WTC11 (cell line): ENCODE results near the gene TPGS2. TPM values are rescaled to one million over a fixed set of nuclear protein-coding genes. Genes with fewer than 3 reads are reported as not detected.

ENCODE experiments used
- ATAC-seq: fragments of 200-7000 bp; cut with Tn5 transposase; 2 replicates; pipeline ENCODE4 v1.10.0; 2021; ENCODE audit warnings: mild to moderate bottlenecking, moderate library complexity
- CTCF ChIA-PET: fragments of 300-600 bp; sonication (Branson Sonifier 250); formaldehyde crosslinking; loops from one replicate; lab custom pipeline; 2021; ENCODE audit warnings: antibody characterized with exemption; lab: Charles Lee
- POLR2A ChIA-PET: fragments of 350-600 bp; sonication (Branson Sonifier 250); formaldehyde crosslinking; loops from one replicate; lab custom pipeline; 2021; ENCODE audit warnings: antibody characterized with exemption; lab: Charles Lee
- DNase-seq: peaks from one replicate; pipeline ENCODE4 v3.0.0; 2021; ENCODE audit warnings: low spot score
- H3K27ac Mint-ChIP-seq: 2 replicates; pipeline ENCODE4 v1.8.0; 2021; ENCODE audit warnings: mixed read lengths
- H3K27me3 Mint-ChIP-seq: 2 replicates; pipeline ENCODE4 v1.8.0; 2021; ENCODE audit warnings: low read depth, mild to moderate bottlenecking, moderate library complexity, mixed read lengths
- H3K36me3 Mint-ChIP-seq: 2 replicates; pipeline ENCODE4 v1.8.0; 2021; ENCODE audit warnings: mixed read lengths
- H3K4me1 Mint-ChIP-seq: 2 replicates; pipeline ENCODE4 v1.8.0; 2022; ENCODE audit warnings: mixed read lengths
- H3K4me3 Mint-ChIP-seq: 2 replicates; pipeline ENCODE4 v1.8.0; 2021; ENCODE audit warnings: mild to moderate bottlenecking, moderate library complexity, mixed read lengths
- H3K9me3 Mint-ChIP-seq: 2 replicates; pipeline ENCODE4 v1.8.0; 2021; ENCODE audit warnings: mixed read lengths
- AFF4 ChIP-seq: sonication (generic); formaldehyde crosslinking; IDR thresholded peaks from 2 replicates; pipeline ENCODE4 v1.8.1; 2023; ENCODE audit warnings: mild to moderate bottlenecking, missing genetic modification reagents, borderline replicate concordance
- AR ChIP-seq: fragments of 250-450 bp; sonication (Bioruptor Pico); IDR thresholded peaks from 2 replicates; pipeline ENCODE4 v1.9.0; 2021; ENCODE audit warnings: mild to moderate bottlenecking
- ATF1 ChIP-seq: sonication (generic); formaldehyde crosslinking; IDR thresholded peaks from 2 replicates; pipeline ENCODE4 v1.8.1; 2023; ENCODE audit warnings: mild to moderate bottlenecking, moderate library complexity, missing genetic modification reagents
- CDX4 ChIP-seq: fragments of 250-450 bp; sonication (Bioruptor Pico); IDR thresholded peaks from 2 replicates; pipeline ENCODE4 v1.9.0; 2021; ENCODE audit warnings: moderate library complexity, mild to moderate bottlenecking, inconsistent platforms, borderline replicate concordance
- FOXJ3 ChIP-seq: sonication (generic); formaldehyde crosslinking; IDR thresholded peaks from 2 replicates; pipeline ENCODE4 v1.9.0; 2021; ENCODE audit warnings: missing genetic modification reagents, mild to moderate bottlenecking, borderline replicate concordance
- GABPB1 ChIP-seq: sonication (generic); formaldehyde crosslinking; IDR thresholded peaks from 2 replicates; pipeline ENCODE4 v1.8.1; 2023; ENCODE audit warnings: mild to moderate bottlenecking, missing genetic modification reagents
- HMGA2 ChIP-seq: fragments of 250-450 bp; sonication (Bioruptor Pico); IDR thresholded peaks from 2 replicates; pipeline ENCODE4 v1.4.0; 2021; ENCODE audit warnings: mild to moderate bottlenecking, moderate library complexity
- IRF2 ChIP-seq: sonication (generic); formaldehyde crosslinking; IDR thresholded peaks from 2 replicates; pipeline ENCODE4 v1.8.0; 2022; ENCODE audit warnings: low read depth, missing genetic modification reagents, borderline replicate concordance
- MYBL2 ChIP-seq: sonication (generic); formaldehyde crosslinking; IDR thresholded peaks from 2 replicates; pipeline ENCODE4 v1.8.1; 2023; ENCODE audit warnings: mild to moderate bottlenecking, moderate library complexity, missing genetic modification reagents
- NFATC4 ChIP-seq: fragments of 250-450 bp; sonication (Bioruptor Pico); IDR thresholded peaks from 2 replicates; pipeline ENCODE4 v1.9.0; 2021; ENCODE audit warnings: mild to moderate bottlenecking
- NR3C1 ChIP-seq: sonication (generic); formaldehyde crosslinking; conservative IDR thresholded peaks from 2 replicates; pipeline ENCODE4 v1.8.1; 2023; ENCODE audit warnings: low read depth, mild to moderate bottlenecking, missing genetic modification reagents
- SMAD4 ChIP-seq: sonication (generic); formaldehyde crosslinking; IDR thresholded peaks from 2 replicates; pipeline ENCODE4 v1.8.0; 2022; ENCODE audit warnings: mild to moderate bottlenecking, missing genetic modification reagents
- STAT6 ChIP-seq: sonication (generic); formaldehyde crosslinking; conservative IDR thresholded peaks from 2 replicates; pipeline ENCODE4 v1.8.1; 2023; ENCODE audit warnings: mild to moderate bottlenecking, low read depth, missing genetic modification reagents, moderate library complexity
- ZBTB21 ChIP-seq: sonication (generic); formaldehyde crosslinking; IDR thresholded peaks from 2 replicates; pipeline ENCODE4 v1.8.1; 2023; ENCODE audit warnings: mild to moderate bottlenecking, missing genetic modification reagents, borderline replicate concordance
- ZNF138 ChIP-seq: sonication (generic); formaldehyde crosslinking; conservative IDR thresholded peaks from 2 replicates; pipeline ENCODE4 v1.8.1; 2022; ENCODE audit warnings: mild to moderate bottlenecking, moderate library complexity, missing genetic modification reagents
- ZNF219 ChIP-seq: sonication (generic); formaldehyde crosslinking; IDR thresholded peaks from 2 replicates; pipeline ENCODE4 v1.8.0; 2023; ENCODE audit warnings: missing genetic modification reagents, mild to moderate bottlenecking, borderline replicate concordance
- ZNF423 ChIP-seq: fragments of 250-450 bp; sonication (Bioruptor Pico); IDR thresholded peaks from 2 replicates; pipeline ENCODE4 v2.1.2; 2022; ENCODE audit warnings: mild to moderate bottlenecking, moderate library complexity
- total RNA-seq: library from RNA; stranded (reverse); gene quantifications from 3 replicates; pipeline ENCODE4 v1.2.3, GENCODE V29; 2021
- TF ChIP-seq, protein P1 (sequence below): fragments of 200-600 bp; IDR thresholded peaks from 2 replicates; pipeline ENCODE4 v1.8.0; 2022; ENCODE audit warnings: antibody characterized with exemption
- TF ChIP-seq, protein P2 (sequence below): sonication (generic); formaldehyde crosslinking; IDR thresholded peaks from 2 replicates; pipeline ENCODE4 v1.8.0; 2023; ENCODE audit warnings: mild to moderate bottlenecking, missing genetic modification reagents
- TF ChIP-seq, protein P3 (sequence below): fragments of 250-450 bp; sonication (Bioruptor Pico); conservative IDR thresholded peaks from 2 replicates; pipeline ENCODE4 v1.9.0; 2021; ENCODE audit warnings: mild to moderate bottlenecking

Gene TPGS2
- total RNA-seq, 1 experiment from 2014 or later: 96.9 TPM

- peak; percentile 59; the same call in 1 of the 2 replicates for ATAC-seq
- no peak overlapping the region for H3K27ac Mint-ChIP-seq
- H3K36me3 Mint-ChIP-seq: peaks cover 8% of the 10 kb centered on the region
- CTCF ChIA-PET: no interaction called here
- H3K27me3 Mint-ChIP-seq: no peaks in the 10 kb centered on the region; the same call in 1 of the 2 replicates
- TF ChIP-seq NR3C1 (no peak), IRF2 (CRISPR knock-in tag) (no peak), AR (CRISPR knock-in tag) (no peak), HMGA2 (no peak), GABPB1 (CRISPR knock-in tag) (no peak), ZNF138 (CRISPR knock-in tag) (no peak), AFF4 (CRISPR knock-in tag) (no peak), ZNF219 (CRISPR knock-in tag) (no peak), ZBTB21 (no peak), NFATC4 (CRISPR knock-in tag) (no peak), SMAD4 (CRISPR knock-in tag) (no peak), CDX4 (CRISPR knock-in tag) (no peak), ATF1 (CRISPR knock-in tag) (no peak), STAT6 (CRISPR knock-in tag) (no peak), FOXJ3 (CRISPR knock-in tag) (no peak), MYBL2 (CRISPR knock-in tag) (no peak), ZNF423 (CRISPR knock-in tag) (no peak)
- TF ChIP-seq, protein P1, sequence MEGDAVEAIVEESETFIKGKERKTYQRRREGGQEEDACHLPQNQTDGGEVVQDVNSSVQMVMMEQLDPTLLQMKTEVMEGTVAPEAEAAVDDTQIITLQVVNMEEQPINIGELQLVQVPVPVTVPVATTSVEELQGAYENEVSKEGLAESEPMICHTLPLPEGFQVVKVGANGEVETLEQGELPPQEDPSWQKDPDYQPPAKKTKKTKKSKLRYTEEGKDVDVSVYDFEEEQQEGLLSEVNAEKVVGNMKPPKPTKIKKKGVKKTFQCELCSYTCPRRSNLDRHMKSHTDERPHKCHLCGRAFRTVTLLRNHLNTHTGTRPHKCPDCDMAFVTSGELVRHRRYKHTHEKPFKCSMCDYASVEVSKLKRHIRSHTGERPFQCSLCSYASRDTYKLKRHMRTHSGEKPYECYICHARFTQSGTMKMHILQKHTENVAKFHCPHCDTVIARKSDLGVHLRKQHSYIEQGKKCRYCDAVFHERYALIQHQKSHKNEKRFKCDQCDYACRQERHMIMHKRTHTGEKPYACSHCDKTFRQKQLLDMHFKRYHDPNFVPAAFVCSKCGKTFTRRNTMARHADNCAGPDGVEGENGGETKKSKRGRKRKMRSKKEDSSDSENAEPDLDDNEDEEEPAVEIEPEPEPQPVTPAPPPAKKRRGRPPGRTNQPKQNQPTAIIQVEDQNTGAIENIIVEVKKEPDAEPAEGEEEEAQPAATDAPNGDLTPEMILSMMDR: no peak
- TF ChIP-seq, protein P2, sequence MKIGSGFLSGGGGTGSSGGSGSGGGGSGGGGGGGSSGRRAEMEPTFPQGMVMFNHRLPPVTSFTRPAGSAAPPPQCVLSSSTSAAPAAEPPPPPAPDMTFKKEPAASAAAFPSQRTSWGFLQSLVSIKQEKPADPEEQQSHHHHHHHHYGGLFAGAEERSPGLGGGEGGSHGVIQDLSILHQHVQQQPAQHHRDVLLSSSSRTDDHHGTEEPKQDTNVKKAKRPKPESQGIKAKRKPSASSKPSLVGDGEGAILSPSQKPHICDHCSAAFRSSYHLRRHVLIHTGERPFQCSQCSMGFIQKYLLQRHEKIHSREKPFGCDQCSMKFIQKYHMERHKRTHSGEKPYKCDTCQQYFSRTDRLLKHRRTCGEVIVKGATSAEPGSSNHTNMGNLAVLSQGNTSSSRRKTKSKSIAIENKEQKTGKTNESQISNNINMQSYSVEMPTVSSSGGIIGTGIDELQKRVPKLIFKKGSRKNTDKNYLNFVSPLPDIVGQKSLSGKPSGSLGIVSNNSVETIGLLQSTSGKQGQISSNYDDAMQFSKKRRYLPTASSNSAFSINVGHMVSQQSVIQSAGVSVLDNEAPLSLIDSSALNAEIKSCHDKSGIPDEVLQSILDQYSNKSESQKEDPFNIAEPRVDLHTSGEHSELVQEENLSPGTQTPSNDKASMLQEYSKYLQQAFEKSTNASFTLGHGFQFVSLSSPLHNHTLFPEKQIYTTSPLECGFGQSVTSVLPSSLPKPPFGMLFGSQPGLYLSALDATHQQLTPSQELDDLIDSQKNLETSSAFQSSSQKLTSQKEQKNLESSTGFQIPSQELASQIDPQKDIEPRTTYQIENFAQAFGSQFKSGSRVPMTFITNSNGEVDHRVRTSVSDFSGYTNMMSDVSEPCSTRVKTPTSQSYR (CRISPR knock-in tag): no peak
- TF ChIP-seq, protein P3, sequence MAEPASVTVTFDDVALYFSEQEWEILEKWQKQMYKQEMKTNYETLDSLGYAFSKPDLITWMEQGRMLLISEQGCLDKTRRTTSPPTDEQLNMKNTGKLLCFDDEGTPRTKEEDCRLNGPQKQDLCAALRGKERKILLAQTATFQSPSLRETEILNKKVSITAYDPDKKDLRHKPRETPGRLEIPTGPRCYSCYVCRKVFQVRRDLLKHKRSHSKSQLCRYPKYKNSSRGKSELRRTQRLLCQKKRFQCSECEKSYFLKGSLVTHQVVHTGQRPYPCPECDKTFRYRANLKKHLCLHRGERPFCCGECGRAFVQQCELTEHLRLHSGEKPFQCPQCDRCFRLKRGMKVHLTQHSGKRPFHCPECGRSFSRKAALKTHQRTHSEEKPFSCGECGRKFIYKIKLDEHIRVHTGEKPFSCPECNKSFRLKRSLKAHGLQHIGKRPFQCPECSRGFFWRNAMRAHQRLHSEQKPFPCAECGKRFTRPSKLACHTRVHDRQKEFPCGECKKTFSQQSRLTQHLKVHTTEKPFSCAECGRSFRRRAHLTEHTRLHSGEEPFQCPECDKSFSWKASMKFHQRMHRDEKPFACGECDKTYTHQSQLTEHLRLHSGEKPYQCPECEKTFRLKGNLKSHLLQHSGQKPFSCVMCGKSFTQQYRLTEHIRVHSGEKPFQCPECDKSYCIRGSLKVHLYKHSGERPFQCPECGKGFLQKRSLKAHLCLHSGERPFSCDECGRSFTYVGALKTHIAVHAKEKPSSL (CRISPR knock-in tag): no peak
- POLR2A ChIA-PET: no interaction called here
- peaks cover 9% of the 10 kb centered on the region for H3K9me3 Mint-ChIP-seq
- peaks cover 10% of the 10 kb centered on the region for H3K4me1 Mint-ChIP-seq
- DNase-seq: no peak
- no peak overlapping the region for H3K4me3 Mint-ChIP-seq
Observed at GRCh38 chr18:36856815-36857214, 28.0 kb upstream of the TPGS2 start.
